ENCODE measurements around the gene TRRAP.
"Not testable (repeated sequence)": the region's sequence is repeated elsewhere in the genome, so short reads cannot be mapped to it uniquely, and the experiment has no call there.

The TRRAP gene

GRCh38 chr7:98836811-98837629, 41.3 kb upstream of the TRRAP start:
- H3K27ac ChIP-seq: no peak overlapping the region
- intact Hi-C loops (cut with DNase I; ENCODE audit: low total_unique reads): no loop called here
- no peaks in the 10 kb centered on the region for H3K36me3 ChIP-seq
- no peaks in the 10 kb centered on the region for H3K9me3 ChIP-seq
- no peaks in the 10 kb centered on the region for H3K27me3 ChIP-seq
- H3K4me1 ChIP-seq: peaks cover 0 to 17% (median 15%) of the 10 kb centered on the region in 4 donors
- TF ChIP-seq, protein P1, sequence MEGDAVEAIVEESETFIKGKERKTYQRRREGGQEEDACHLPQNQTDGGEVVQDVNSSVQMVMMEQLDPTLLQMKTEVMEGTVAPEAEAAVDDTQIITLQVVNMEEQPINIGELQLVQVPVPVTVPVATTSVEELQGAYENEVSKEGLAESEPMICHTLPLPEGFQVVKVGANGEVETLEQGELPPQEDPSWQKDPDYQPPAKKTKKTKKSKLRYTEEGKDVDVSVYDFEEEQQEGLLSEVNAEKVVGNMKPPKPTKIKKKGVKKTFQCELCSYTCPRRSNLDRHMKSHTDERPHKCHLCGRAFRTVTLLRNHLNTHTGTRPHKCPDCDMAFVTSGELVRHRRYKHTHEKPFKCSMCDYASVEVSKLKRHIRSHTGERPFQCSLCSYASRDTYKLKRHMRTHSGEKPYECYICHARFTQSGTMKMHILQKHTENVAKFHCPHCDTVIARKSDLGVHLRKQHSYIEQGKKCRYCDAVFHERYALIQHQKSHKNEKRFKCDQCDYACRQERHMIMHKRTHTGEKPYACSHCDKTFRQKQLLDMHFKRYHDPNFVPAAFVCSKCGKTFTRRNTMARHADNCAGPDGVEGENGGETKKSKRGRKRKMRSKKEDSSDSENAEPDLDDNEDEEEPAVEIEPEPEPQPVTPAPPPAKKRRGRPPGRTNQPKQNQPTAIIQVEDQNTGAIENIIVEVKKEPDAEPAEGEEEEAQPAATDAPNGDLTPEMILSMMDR (IDR thresholded peaks at IDR 0.05): peak; percentile 46 to 51
- DNase-seq: no peak
- no peak overlapping the region for H3K4me3 ChIP-seq

DNA sequence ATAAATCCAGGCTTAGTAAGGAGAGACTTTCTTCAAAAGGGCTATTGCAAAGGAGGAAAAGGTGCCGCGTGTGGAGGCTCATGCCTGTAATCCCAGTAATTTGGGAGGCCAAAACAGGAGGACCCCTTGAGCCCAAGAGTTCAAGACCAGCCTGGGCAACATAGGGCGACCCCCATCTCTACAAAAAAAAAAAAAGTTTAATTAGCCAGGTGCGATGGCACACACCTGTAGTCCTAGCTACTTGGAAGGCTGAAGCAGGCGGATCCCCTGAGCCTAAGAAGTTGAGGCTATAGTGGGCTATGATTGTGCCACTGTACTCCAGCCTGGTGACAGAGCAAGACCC, 40.7 kb upstream of the TRRAP start:
- Histone ChIP-seq H3K4me3 (no peak overlapping the region), H3K27me3 (no peaks in the 10 kb centered on the region), H3K4me1 (peaks cover 0 to 17% (median 16%) of the 10 kb centered on the region in 4 donors), H3K27ac (no peak overlapping the region), H3K9me3 (no peaks in the 10 kb centered on the region), H3K36me3 (no peaks in the 10 kb centered on the region)
- TF ChIP-seq, protein P1 (IDR thresholded peaks at IDR 0.05): no peak
- DNase-seq: no peak
- intact Hi-C loops (cut with DNase I; ENCODE audit: low total_unique reads): no loop called here

GRCh38 chr7:98840096-98840495, 38.2 kb upstream of the TRRAP start:
- no peaks in the 10 kb centered on the region for H3K27me3 ChIP-seq
- peaks cover 0 to 17% (median 16%) of the 10 kb centered on the region in 4 donors for H3K4me1 ChIP-seq
- DNase-seq: no peak
- no peaks in the 10 kb centered on the region for H3K9me3 ChIP-seq
- H3K36me3 ChIP-seq: no peaks in the 10 kb centered on the region
- H3K27ac ChIP-seq: peak overlapping the region; percentile 43 to 53
- intact Hi-C loops (cut with DNase I; ENCODE audit: low total_unique reads): loop anchor here (5.0 kb wide), 2 partner anchors 83 to 408 kb away; no protein-coding TSS in a partner anchor
- TF ChIP-seq, protein P1 (IDR thresholded peaks at IDR 0.05): no peak
- no peak overlapping the region for H3K4me3 ChIP-seq

- H3K27ac ChIP-seq: peak overlapping the region; percentile 43 to 53
- no peaks in the 10 kb centered on the region for H3K36me3 ChIP-seq
- intact Hi-C loops (cut with DNase I; ENCODE audit: low total_unique reads): loop anchor here (5.0 kb wide), 2 partner anchors 83 to 408 kb away; no protein-coding TSS in a partner anchor
- peaks cover 0 to 17% (median 16%) of the 10 kb centered on the region in 4 donors for H3K4me1 ChIP-seq
- TF ChIP-seq, protein P1 (IDR thresholded peaks at IDR 0.05): no peak
- H3K4me3 ChIP-seq: no peak overlapping the region
- H3K27me3 ChIP-seq: no peaks in the 10 kb centered on the region
- no peaks in the 10 kb centered on the region for H3K9me3 ChIP-seq
- DNase-seq: no peak
Measured at GRCh38 chr7:98840722-98841121, 37.6 kb upstream of the TRRAP start.

GRCh38 chr7:98841179-98841997, 36.9 kb upstream of the TRRAP start:
- H3K4me1 ChIP-seq: peaks cover 0 to 17% (median 16%) of the 10 kb centered on the region in 4 donors
- H3K4me3 ChIP-seq: no peak overlapping the region
- no peaks in the 10 kb centered on the region for H3K9me3 ChIP-seq
- TF ChIP-seq, protein P1 (IDR thresholded peaks at IDR 0.05): peak; percentile 96 to 99
- H3K27ac ChIP-seq: peak overlapping the region; percentile 43 to 53
- intact Hi-C loops (cut with DNase I; ENCODE audit: low total_unique reads): loop anchor here (5.0 kb wide), 2 partner anchors 84 to 409 kb away; no protein-coding TSS in a partner anchor
- H3K27me3 ChIP-seq: no peaks in the 10 kb centered on the region
- peak; percentile 63 to 83 for DNase-seq
- H3K36me3 ChIP-seq: no peaks in the 10 kb centered on the region

DNA sequence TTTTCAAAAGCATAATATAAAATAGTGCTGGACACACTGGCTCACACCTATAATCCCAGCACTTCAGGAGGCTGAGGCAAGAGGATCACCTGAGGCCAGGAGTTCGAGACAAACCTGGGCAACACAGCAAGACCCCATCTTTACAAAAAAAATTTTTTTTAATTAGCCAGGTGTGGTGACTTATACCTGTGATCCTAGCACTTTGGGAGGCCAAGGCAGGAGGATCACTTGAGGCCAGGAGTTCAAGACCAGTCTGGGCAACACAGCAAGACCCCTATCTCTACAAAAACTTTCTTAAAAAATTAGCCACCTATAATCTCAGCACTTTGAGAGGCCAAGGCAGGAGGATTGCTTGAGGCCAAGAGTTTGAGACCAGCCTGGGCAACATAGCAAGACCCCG, 35.8 kb upstream of the TRRAP start:
- intact Hi-C loops (cut with DNase I; ENCODE audit: low total_unique reads): loop anchor here (5.0 kb wide), 2 partner anchors 85 to 410 kb away; no protein-coding TSS in a partner anchor
- not testable (repeated sequence) for H3K27ac ChIP-seq, H3K36me3 ChIP-seq, H3K4me3 ChIP-seq, DNase-seq, H3K9me3 ChIP-seq, H3K27me3 ChIP-seq
- H3K4me1 ChIP-seq: peaks cover 0 to 17% (median 16%) of the 10 kb centered on the region in 4 donors
